MCF 10A (cell line): Measurements from ENCODE around the gene ATP1B3. TPM values are rescaled to one million over a fixed set of nuclear protein-coding genes. Genes with fewer than 3 reads are reported as not detected.
"Not testable (repeated sequence)": the region's sequence is repeated elsewhere in the genome, so short reads cannot be mapped to it uniquely, and the experiment has no call there.

Experiments used
- BruUV-seq: library from RNA; stranded (reverse); fragments of 400-500 nt; replicated peaks from 2 replicates; lab custom pipeline; 2021; lab: Mats Ljungman, UMichigan
- CTCF ChIA-PET: fragments of 300-600 bp; sonication (Branson Sonifier 250); formaldehyde crosslinking; extraction: SDS; loops from one replicate; lab custom pipeline; 2021; ENCODE audit warnings: antibody characterized with exemption, inconsistent platforms; lab: Yijun Ruan, JAX
- POLR2A ChIA-PET: fragments of 300-600, 350-650 bp; sonication (Branson Sonifier 250); formaldehyde crosslinking; extraction: SDS; loops from one replicate; lab custom pipeline; 2020; ENCODE audit warnings: antibody characterized with exemption, inconsistent platforms; lab: Yijun Ruan, JAX
- DNase-seq: peaks from one replicate; pipeline ENCODE4 v3.0.0-alpha.2; 2018; ENCODE audit not compliant: unreplicated experiment
- H3K27ac Mint-ChIP-seq: one replicate; pipeline ENCODE4 v1.8.0; 2022; ENCODE audit warnings: mild to moderate bottlenecking, low read depth, mixed read lengths; ENCODE audit not compliant: unreplicated experiment
- H3K27me3 Mint-ChIP-seq: one replicate; pipeline ENCODE4 v1.8.0; 2022; ENCODE audit warnings: mixed read lengths; ENCODE audit not compliant: insufficient read depth, unreplicated experiment
- H3K36me3 Mint-ChIP-seq: one replicate; pipeline ENCODE4 v1.8.0; 2022; ENCODE audit warnings: mild to moderate bottlenecking, moderate library complexity, mixed read lengths; ENCODE audit not compliant: insufficient read depth, unreplicated experiment
- H3K4me1 Mint-ChIP-seq: one replicate; pipeline ENCODE4 v1.8.0; 2022; ENCODE audit warnings: mixed read lengths; ENCODE audit not compliant: insufficient read depth, unreplicated experiment
- H3K4me3 Mint-ChIP-seq: one replicate; pipeline ENCODE4 v1.8.0; 2022; ENCODE audit warnings: mild to moderate bottlenecking, moderate library complexity, mixed read lengths; ENCODE audit not compliant: unreplicated experiment
- H3K9me3 Mint-ChIP-seq: one replicate; pipeline ENCODE4 v1.8.0; 2022; ENCODE audit warnings: mixed read lengths; ENCODE audit not compliant: unreplicated experiment
- intact Hi-C: fragments of 100-400 bp; cut with micrococcal nuclease; formaldehyde crosslinking; loops from 2 replicates; pipeline ENCODE4 v1.14.1; 2022
- total RNA-seq: library from RNA; stranded (reverse); gene quantifications from 2 replicates; pipeline ENCODE4 v1.2.3, GENCODE V29; 2022
- TF ChIP-seq, protein P1 (sequence below): fragments of 200-600 bp; IDR thresholded peaks from one replicate; pipeline ENCODE4 v1.8.0; 2022; ENCODE audit warnings: antibody characterized with exemption, mild to moderate bottlenecking; ENCODE audit not compliant: unreplicated experiment

The ATP1B3 gene
- total RNA-seq, 1 experiment from 2014 or later = 99.9 TPM

DNA sequence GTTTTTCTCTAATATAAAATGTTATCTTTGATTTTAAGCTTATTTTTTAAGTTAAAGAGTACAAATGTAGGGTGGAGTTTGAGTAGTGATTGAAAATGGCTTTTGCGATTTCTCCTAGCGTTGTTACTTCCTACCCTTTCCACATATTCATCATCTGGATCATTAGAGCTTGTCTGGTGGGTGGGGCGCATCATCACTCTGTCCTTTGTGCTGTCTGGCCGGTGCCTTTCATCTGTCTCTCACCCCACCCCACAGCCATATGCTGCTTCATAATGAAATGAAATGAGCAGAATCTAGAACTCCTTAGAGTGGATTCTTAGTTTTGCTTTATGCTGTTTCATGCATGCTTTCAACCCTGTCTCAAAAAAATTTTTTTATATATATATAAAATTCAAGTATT, 44.3 kb downstream of the ATP1B3 start:
- intact Hi-C loops = no loop called here
- Mint-ChIP-seq H3K27ac (no peak overlapping the region), H3K4me3 (no peak overlapping the region), H3K27me3 (no peaks in the 10 kb centered on the region), H3K36me3 (peaks cover 89% of the 10 kb centered on the region), H3K9me3 (no peaks in the 10 kb centered on the region), H3K4me1 (no peaks in the 10 kb centered on the region)
- no peak for DNase-seq
- no TSS peak for BruUV-seq
- ChIA-PET CTCF (no interaction called here), POLR2A (interaction anchor here (1.6 kb wide), 1 partner anchor 10 kb away, joined by 4 read pairs; no protein-coding TSS in a partner anchor)
- TF ChIP-seq, protein P1, sequence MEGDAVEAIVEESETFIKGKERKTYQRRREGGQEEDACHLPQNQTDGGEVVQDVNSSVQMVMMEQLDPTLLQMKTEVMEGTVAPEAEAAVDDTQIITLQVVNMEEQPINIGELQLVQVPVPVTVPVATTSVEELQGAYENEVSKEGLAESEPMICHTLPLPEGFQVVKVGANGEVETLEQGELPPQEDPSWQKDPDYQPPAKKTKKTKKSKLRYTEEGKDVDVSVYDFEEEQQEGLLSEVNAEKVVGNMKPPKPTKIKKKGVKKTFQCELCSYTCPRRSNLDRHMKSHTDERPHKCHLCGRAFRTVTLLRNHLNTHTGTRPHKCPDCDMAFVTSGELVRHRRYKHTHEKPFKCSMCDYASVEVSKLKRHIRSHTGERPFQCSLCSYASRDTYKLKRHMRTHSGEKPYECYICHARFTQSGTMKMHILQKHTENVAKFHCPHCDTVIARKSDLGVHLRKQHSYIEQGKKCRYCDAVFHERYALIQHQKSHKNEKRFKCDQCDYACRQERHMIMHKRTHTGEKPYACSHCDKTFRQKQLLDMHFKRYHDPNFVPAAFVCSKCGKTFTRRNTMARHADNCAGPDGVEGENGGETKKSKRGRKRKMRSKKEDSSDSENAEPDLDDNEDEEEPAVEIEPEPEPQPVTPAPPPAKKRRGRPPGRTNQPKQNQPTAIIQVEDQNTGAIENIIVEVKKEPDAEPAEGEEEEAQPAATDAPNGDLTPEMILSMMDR = no peak

DNA sequence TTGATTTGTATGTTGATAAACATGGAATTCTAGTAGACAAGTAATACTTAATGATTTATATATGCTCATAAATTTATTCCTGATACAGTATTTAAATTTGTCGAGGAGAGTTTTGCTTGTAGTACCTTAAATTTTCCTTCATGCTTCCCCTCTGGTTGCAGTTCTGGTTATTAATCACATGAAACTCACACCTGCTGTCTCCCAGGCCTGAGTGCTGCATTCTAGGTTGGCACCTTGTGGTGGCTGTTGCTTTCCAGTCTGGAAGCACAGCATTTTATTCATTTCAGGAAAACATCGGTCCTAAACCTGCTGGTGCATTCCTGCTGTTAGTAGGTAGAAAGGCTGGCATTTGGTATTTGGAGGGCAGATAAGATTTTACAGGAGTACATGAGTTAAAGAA, 44.9 kb downstream of the ATP1B3 start:
- intact Hi-C loops = no loop called here
- POLR2A ChIA-PET = no interaction called here
- Mint-ChIP-seq H3K4me3 (no peak overlapping the region), H3K27me3 (no peaks in the 10 kb centered on the region), H3K4me1 (no peaks in the 10 kb centered on the region), H3K36me3 (peaks cover 89% of the 10 kb centered on the region), H3K27ac (peak overlapping the region; percentile 10), H3K9me3 (no peaks in the 10 kb centered on the region)
- CTCF ChIA-PET = no interaction called here
- TF ChIP-seq, protein P1 = no peak
- DNase-seq = no peak
- BruUV-seq = no TSS peak

DNA sequence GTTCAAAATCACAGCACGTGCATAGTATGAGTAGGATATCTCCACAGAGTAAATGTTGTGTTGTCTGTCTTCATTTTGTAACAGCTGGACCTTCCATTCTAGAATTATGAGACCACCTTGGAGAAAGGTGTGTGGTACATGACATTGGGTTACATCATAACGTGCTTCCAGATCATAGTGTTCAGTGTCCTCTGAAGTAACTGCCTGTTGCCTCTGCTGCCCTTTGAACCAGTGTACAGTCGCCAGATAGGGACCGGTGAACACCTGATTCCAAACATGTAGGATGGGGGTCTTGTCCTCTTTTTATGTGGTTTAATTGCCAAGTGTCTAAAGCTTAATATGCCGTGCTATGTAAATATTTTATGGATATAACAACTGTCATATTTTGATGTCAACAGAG, 49.2 kb downstream of the ATP1B3 start:
- POLR2A ChIA-PET, H3K4me1 Mint-ChIP-seq, DNase-seq, H3K4me3 Mint-ChIP-seq, CTCF ChIA-PET, H3K27ac Mint-ChIP-seq, H3K27me3 Mint-ChIP-seq, H3K9me3 Mint-ChIP-seq, intact Hi-C loops: not testable (repeated sequence)
- BruUV-seq = TSS peak; percentile 87
- peaks cover 88% of the 10 kb centered on the region for H3K36me3 Mint-ChIP-seq

DNA sequence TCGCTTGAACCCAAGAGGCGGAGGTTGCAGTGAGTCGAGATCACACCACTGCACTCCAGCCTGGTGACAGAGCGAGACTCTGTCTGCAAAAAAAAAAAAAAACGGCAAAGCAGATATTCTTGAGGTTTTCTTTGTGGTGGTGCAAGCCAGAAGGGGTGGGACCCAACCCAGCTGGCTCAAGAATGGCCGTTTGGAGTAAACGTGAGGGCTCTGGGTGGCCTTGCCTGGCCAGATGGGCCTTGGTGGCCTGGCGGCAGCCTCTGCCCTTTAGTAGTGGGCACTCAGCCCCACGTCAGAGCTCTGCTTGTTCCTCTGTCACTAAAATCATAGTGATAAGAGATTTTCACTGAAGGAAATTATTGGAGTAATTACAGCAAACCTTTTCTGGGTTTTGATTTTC, 50.5 kb downstream of the ATP1B3 start:
- Mint-ChIP-seq H3K4me3 (no peak overlapping the region), H3K4me1 (no peaks in the 10 kb centered on the region), H3K27me3 (no peaks in the 10 kb centered on the region), H3K9me3 (no peaks in the 10 kb centered on the region), H3K36me3 (peaks cover 84% of the 10 kb centered on the region), H3K27ac (no peak overlapping the region)
- TF ChIP-seq, protein P1 = no peak
- DNase-seq = no peak
- POLR2A ChIA-PET = interaction anchor here (0.6 to 1.1 kb wide), 4 partner anchors 14 to 956 kb away, joined by 3 to 5 read pairs (median 3); no protein-coding TSS in a partner anchor
- CTCF ChIA-PET = interaction anchor here (0.6 to 1.3 kb wide), 4 partner anchors 14 to 556 kb away, joined by 3 to 8 read pairs (median 4); no protein-coding TSS in a partner anchor
- no TSS peak for BruUV-seq
- intact Hi-C loops = no loop called here
